C4-2B (cell line): Measurements from ENCODE around the gene EGFLAM.

Source experiments
- CTCF ChIP-seq: fragments of 450-650 bp; conservative IDR thresholded peaks from 2 replicates; pipeline ENCODE4 v1.5.1; 2017; ENCODE audit warnings: mild to moderate bottlenecking
- ZFX ChIP-seq: fragments of 450-650 bp; IDR thresholded peaks from 2 replicates; pipeline ENCODE4 v1.6.1; 2017

DNA sequence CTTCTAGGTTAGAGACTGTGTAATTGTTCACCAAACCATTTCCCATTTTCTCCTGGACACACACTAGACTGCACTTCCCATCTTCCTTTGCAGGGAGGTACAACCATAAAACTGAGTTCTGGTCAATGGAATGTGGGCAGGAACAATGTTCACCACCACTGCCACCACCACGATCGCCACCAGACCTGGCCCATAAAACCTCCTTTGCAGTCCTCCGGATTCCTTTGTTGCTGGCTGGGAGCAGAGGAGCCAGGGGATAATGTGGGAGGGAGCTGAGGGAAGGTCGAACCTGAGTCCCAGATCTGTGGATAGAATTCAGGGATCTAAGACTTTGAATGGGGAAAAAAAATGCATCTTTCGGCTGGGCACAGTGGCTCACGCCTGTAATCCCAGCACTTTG is 29.4 kb upstream of the EGFLAM start:
- no peak for TF ChIP-seq CTCF
- TF ChIP-seq ZFX: no peak
